HG03575 (cell line): Measurements from ENCODE around the gene ALOX5.

Source experiments
- ATAC-seq: cut with Tn5 transposase; IDR thresholded peaks from one replicate; pipeline ENCODE4 v1.9.1; 2021; ENCODE audit not compliant: unreplicated experiment, insufficient number of reproducible peaks, low FRiP score; ENCODE audit errors: extremely low read depth

ALOX5 gene

GRCh38 chr10:45437587-45438465 lies 63.8 kb downstream of the ALOX5 start:
- no peak for ATAC-seq

GRCh38 chr10:45438466-45439090 lies 64.6 kb downstream of the ALOX5 start:
- no peak for ATAC-seq

GRCh38 chr10:45439365-45439764 lies 65.3 kb downstream of the ALOX5 start:
- no peak for ATAC-seq

- ATAC-seq, result no peak
Observed at GRCh38 chr10:45439873-45440272, 65.9 kb downstream of the ALOX5 start.

- no peak for ATAC-seq
Observed at GRCh38 chr10:45440511-45441062, 66.6 kb downstream of the ALOX5 start.

GRCh38 chr10:45441239-45442190 lies 67.5 kb downstream of the ALOX5 start:
- no peak for ATAC-seq

GRCh38 chr10:45442251-45442650 lies 68.2 kb downstream of the ALOX5 start:
- no peak for ATAC-seq

- no peak for ATAC-seq
Observed at GRCh38 chr10:45442662-45443061, 68.6 kb downstream of the ALOX5 start.

GRCh38 chr10:45443101-45444009 lies 69.3 kb downstream of the ALOX5 start:
- no peak for ATAC-seq

- ATAC-seq, result no peak
Observed at GRCh38 chr10:45444022-45444421, 70.0 kb downstream of the ALOX5 start.

GRCh38 chr10:45444976-45445898 lies 71.2 kb downstream of the ALOX5 start:
- no peak for ATAC-seq

GRCh38 chr10:45446858-45447257 lies 72.8 kb downstream of the ALOX5 start:
- ATAC-seq, result no peak

GRCh38 chr10:45447416-45447815 lies 73.4 kb downstream of the ALOX5 start:
- no peak for ATAC-seq

GRCh38 chr10:45450866-45451265 lies 76.8 kb downstream of the ALOX5 start:
- ATAC-seq, result no peak

GRCh38 chr10:45451407-45451806 lies 77.4 kb downstream of the ALOX5 start:
- no peak for ATAC-seq

- no peak for ATAC-seq
Observed at GRCh38 chr10:45452268-45452667, 78.3 kb downstream of the ALOX5 start.

- no peak for ATAC-seq
Observed at GRCh38 chr10:45452743-45453452, 78.9 kb downstream of the ALOX5 start.
